ENCODE measurements around the gene FAM50A. TPM values are rescaled to one million over a fixed set of nuclear protein-coding genes. Genes with fewer than 3 reads are reported as not detected.
A peak's percentile ranks its signal among the peaks of the same experiment; 100 is the strongest.
"Not testable (repeated sequence)": the region's sequence is repeated elsewhere in the genome, so short reads cannot be mapped to it uniquely, and the experiment has no call there.

FAM50A gene
- total RNA-seq, 6 donors from 2014 or later, result 59.0 to 144 (median 72.7) TPM

DNA sequence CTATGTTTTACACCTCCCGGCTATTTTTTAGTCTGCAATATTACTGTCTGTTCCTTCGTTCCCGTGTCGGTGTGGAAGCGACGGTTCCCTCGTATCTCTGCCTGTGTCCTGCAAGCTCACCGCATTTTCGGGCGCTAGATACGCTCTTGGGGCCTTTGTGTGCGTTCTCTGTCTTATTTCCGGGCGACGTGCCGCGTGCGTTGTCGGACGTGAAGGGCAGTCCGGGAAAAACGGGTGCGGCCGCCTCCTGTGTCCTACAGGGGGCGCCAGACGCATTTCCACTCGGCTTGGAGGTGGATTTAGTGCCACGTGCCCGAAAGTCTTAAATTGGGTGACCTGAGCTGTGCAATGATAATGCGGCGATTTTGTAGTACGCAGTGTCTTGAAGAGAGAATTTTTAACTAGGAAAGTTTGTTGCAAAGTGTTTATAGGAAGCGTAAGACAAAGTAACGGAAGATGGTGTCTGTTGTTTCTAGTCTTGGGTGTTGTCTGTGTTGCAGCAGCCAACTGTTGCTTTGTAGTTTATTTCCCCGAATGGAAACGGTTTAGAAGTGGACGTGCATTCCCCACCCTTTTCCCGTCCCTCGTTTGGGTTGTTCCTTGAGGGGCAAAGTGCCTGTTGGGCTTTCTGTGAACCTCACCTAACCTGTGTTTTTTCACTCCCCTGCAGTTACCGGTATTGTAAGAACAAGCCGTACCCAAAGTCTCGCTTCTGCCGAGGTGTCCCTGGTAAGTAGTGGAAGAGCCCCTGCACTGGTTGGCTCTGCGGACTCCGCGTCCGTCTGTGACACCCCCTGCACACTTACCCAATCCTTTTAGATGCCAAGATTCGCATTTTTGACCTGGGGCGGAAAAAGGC lies 45.0 kb upstream of the FAM50A start:
- TF ChIP-seq POLR2AphosphoS5 (IDR thresholded peaks at IDR 0.05) (peak in 1 of 2 donors; percentile 55), CTCF (IDR thresholded peaks at IDR 0.05) (peak; percentile 74 to 89 (median 82)), POLR2A (IDR thresholded peaks at IDR 0.05) (no peak)
- peak; percentile 78 to 84 for ATAC-seq (ENCODE audit: low FRiP score in 2 of 2)
- Histone ChIP-seq H3K4me1 (peaks cover 7 to 35% (median 7%) of the 10 kb centered on the region in 4 donors), H3K9me3 (peaks cover 0 to 14% (median 0%) of the 10 kb centered on the region in 4 donors), H3K27me3 (no peaks in the 10 kb centered on the region), H3K36me3 (peaks cover 0 to 37% (median 13%) of the 10 kb centered on the region in 4 donors), H3K27ac (peak overlapping the region; percentile 95 to 98 (median 97)), H3K4me3 (peak overlapping the region; percentile 53 to 83 (median 73))
- DNase-seq, result peak; percentile 89
- WGBS, 2 donors, result 0 to 43% methylated on average over 11 to 49 of the region's 49 CpGs

DNA sequence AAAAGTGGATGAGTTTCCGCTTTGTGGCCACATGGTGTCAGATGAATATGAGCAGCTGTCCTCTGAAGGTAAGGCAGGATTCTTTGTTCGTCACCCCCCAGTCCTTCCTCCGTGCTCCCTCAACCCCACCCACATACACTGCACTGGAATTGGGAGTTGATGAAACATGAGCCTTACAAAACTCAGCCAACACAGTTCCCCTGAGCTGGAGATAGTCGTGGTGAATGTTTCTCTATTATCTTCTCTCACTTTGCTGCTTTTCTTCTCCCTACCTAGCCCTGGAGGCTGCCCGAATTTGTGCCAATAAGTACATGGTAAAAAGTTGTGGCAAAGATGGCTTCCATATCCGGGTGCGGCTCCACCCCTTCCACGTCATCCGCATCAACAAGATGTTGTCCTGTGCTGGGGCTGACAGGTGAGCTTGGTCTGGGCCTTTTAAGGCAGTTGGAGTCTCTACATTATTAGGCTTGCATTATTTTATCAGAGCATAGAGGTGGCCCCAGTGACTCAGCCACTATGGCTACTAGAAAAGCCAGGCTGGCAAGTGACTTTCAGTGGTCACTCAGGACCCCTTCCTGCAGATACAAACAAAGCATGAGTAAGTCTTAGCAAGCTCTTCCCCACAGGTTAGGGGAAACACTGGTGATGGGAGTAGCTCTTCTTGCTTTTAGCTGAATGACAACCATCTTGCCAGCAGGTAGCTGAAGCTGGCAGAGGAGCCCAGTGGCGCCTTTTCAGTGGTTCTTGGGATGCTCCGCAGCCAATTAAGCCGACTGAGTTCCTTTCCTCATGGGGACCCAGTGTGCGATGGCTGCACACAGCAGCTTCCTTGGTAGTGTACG lies 44.2 kb upstream of the FAM50A start:
- peaks cover 0 to 37% (median 13%) of the 10 kb centered on the region in 4 donors for H3K36me3 ChIP-seq
- H3K9me3 ChIP-seq, result peaks cover 0 to 14% (median 0%) of the 10 kb centered on the region in 4 donors
- ATAC-seq (ENCODE audit: low FRiP score in 2 of 2), result no peak
- 9 to 64% methylated on average over 8 to 14 of the region's 14 CpGs for whole genome bisulfite sequencing, 2 donors
- H3K4me3 ChIP-seq, result peak overlapping the region; percentile 53 to 83 (median 73)
- H3K27ac ChIP-seq, result peak overlapping the region; percentile 95 to 98 (median 97)
- no peaks in the 10 kb centered on the region for H3K27me3 ChIP-seq
- no peak for DNase-seq
- no peak for TF ChIP-seq EP300 (IDR thresholded peaks at IDR 0.05)
- peaks cover 7 to 35% (median 7%) of the 10 kb centered on the region in 4 donors for H3K4me1 ChIP-seq

GRCh38 chrX:154400369-154400817 lies 43.5 kb upstream of the FAM50A start:
- not testable (repeated sequence) for DNase-seq; ATAC-seq (ENCODE audit: low FRiP score in 2 of 2); H3K27ac ChIP-seq; H3K27me3 ChIP-seq
- H3K36me3 ChIP-seq, result peaks cover 0 to 37% (median 13%) of the 10 kb centered on the region in 4 donors
- H3K4me1 ChIP-seq, result peaks cover 7 to 35% (median 7%) of the 10 kb centered on the region in 4 donors
- H3K9me3 ChIP-seq, result peaks cover 0 to 14% (median 0%) of the 10 kb centered on the region in 4 donors
- WGBS, 2 donors, result 71 to 80% methylated on average over 1 to 6 of the region's 6 CpGs
- peak overlapping the region in 1 of 4 donors; percentile 77 for H3K4me3 ChIP-seq

GRCh38 chrX:154401045-154401799 lies 42.7 kb upstream of the FAM50A start:
- TF ChIP-seq CTCF (IDR thresholded peaks at IDR 0.05) (no peak), POLR2A (IDR thresholded peaks at IDR 0.05) (peak in 2 of 4 donors; percentile 17 to 25)
- no peak overlapping the region for H3K27ac ChIP-seq

GRCh38 chrX:154401918-154402621 lies 41.9 kb upstream of the FAM50A start:
- ATAC-seq (ENCODE audit: low FRiP score in 2 of 2), result no peak
- no peak overlapping the region for H3K4me3 ChIP-seq
- WGBS, 2 donors, result 58 to 69% methylated on average over 2 to 6 of the region's 6 CpGs
- H3K27ac ChIP-seq, result peak overlapping the region in 1 of 4 donors; percentile 35
- H3K4me1 ChIP-seq, result peaks cover 7 to 25% (median 7%) of the 10 kb centered on the region in 4 donors
- no peaks in the 10 kb centered on the region for H3K27me3 ChIP-seq
- H3K36me3 ChIP-seq, result peaks cover 0 to 37% (median 13%) of the 10 kb centered on the region in 4 donors
- no peak for DNase-seq
- TF ChIP-seq EP300 (IDR thresholded peaks at IDR 0.05) (no peak), POLR2A (IDR thresholded peaks at IDR 0.05) (no peak), CTCF (IDR thresholded peaks at IDR 0.05) (no peak)
- H3K9me3 ChIP-seq, result peaks cover 0 to 14% (median 0%) of the 10 kb centered on the region in 4 donors

More at GRCh38 chrX:154401045-154401799, 42.7 kb upstream of the FAM50A start:
- peaks cover 0 to 14% (median 0%) of the 10 kb centered on the region in 4 donors for H3K9me3 ChIP-seq
- no peaks in the 10 kb centered on the region for H3K27me3 ChIP-seq
- ATAC-seq (ENCODE audit: low FRiP score in 2 of 2) (no peak), DNase-seq (no peak)
- H3K4me1 ChIP-seq, result peaks cover 7 to 34% (median 7%) of the 10 kb centered on the region in 4 donors
- no peak overlapping the region for H3K4me3 ChIP-seq
- H3K36me3 ChIP-seq, result peaks cover 0 to 37% (median 13%) of the 10 kb centered on the region in 4 donors
- 40 to 69% methylated on average over 1 to 6 of the region's 6 CpGs for WGBS, 2 donors

Measured in upper lobe of left lung (tissue), 6 donors.